HEK293T (cell line): Measurements from ENCODE around the gene CRTAP.

Experiments
- FOXM1 ChIP-seq: fragments of 450-650 bp; IDR thresholded peaks from 2 replicates; pipeline ENCODE4 v1.6.1; 2017; ENCODE audit warnings: mild to moderate bottlenecking, borderline replicate concordance
- PKNOX1 ChIP-seq: fragments of 450-650 bp; IDR thresholded peaks from 2 replicates; pipeline ENCODE4 v1.6.1; 2016
- ZNF384 ChIP-seq: fragments of 450-650 bp; IDR thresholded peaks from 2 replicates; pipeline ENCODE4 v1.6.1; 2016

GRCh38 chr3:33159234-33159633, 45.4 kb downstream of the CRTAP start:
- TF ChIP-seq FOXM1, result no peak
- no peak for TF ChIP-seq PKNOX1
- no peak for TF ChIP-seq ZNF384
